IPS-NIHi11 (cell line): ENCODE results near the gene SEPTIN6.

Source experiments
- DNase-seq: peaks from one replicate; pipeline ENCODE4 v3.0.0; 2012; ENCODE audit warnings: mixed read lengths, low spot score

Gene SEPTIN6

GRCh38 chrX:119693040-119693995 is at the start of gene SEPTIN6:
Gene SEPTIN6, minus strand, starts transcription at chrX:119693168. Its CDS starts 63 bp downstream, at chrX:119693105.
- peak; percentile 68 for DNase-seq

DNA sequence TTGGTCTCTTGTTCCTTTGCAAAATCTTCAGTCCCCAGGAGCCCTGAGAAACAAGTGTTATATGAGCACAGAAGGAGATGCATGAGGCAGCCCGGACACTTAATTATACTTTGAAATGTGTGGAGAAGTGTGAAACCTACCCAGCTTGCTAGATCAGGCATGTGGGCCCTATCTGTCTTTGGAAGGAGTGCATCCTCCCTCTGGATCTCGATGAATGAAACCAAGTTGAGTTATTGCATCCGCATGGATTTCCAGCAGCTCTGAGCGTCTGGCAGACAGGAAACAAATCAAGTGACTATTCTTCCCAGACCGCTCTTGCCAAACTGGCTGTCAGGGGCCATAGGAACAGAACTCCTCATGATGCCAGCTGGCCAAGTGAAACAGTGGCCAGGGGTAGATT is 45.8 kb upstream of the SEPTIN6 start:
- no peak for DNase-seq

DNA sequence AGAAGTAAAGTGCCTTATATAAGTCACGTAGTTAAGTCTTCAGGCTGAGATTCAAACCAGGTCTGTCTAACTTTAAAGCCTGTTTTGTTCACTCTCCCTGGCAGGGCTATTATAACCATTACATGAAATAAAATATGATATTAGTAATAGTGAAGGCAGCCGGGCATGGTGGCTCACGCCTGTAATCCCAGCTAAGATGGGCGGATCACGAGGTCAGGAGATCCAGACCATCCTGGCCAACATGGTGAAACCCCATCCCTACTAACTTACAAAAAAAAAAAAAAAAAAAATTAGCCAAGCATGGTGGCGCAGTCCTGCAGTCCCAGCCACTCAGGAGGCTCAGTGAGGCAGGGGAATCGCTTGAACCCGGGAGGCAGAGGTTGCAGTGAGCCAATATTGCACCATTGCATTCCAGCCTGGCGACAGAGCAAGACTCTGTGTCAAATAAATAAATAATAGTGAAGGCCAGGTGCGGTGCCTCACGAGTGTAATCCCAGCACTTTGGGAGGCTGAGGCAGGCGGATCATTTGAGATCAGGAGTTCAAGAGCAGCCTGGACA is 43.3 kb upstream of the SEPTIN6 start:
- no peak for DNase-seq

DNA sequence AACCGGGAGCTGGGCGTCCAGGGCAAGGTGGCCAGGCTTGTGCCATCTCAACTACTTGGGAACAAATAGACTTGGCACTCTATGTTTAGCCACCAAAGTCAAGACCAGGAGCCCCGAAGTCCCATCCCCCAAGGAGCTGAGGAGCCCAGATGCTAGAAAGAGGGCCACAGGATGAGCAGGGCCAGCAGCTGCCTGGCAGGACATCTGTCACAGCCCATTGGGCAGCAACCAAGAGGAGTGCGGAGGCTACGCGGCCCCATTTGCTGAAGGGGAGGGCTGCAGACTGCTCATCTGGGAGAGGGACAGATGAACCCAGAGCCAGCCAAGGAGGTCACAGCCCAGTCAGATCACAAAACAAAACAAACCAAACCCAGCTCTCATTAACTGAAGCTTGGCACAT is 42.5 kb upstream of the SEPTIN6 start:
- DNase-seq, result no peak

- no peak for DNase-seq
Observed at GRCh38 chrX:119734897-119735339, 42.0 kb upstream of the SEPTIN6 start.

GRCh38 chrX:119729408-119730201 is 36.6 kb upstream of the SEPTIN6 start:
- peak; percentile 40 for DNase-seq

GRCh38 chrX:119728487-119728886 is 35.5 kb upstream of the SEPTIN6 start:
- no peak for DNase-seq

- DNase-seq, result no peak
Observed at GRCh38 chrX:119726900-119727555, 34.1 kb upstream of the SEPTIN6 start.

DNA sequence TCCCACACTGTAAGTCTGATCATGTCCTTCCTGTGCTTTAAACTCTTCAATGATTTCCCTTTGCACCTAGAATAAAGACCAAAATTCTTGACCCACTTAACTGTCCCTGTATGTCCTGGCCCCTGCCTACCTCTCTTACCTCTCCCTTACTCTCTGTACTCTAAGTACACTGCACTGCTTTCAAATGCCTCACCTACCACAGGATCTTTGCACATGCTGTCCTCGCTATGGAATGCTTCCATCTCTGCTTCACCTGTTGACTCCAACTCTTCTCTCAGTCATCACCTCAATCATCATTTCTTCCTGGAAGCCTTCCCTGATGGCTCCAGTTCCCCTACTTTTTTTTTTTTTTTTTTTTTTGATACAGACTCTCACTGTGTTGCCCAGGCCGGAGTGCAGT is 29.0 kb upstream of the SEPTIN6 start:
- DNase-seq, result no peak

DNA sequence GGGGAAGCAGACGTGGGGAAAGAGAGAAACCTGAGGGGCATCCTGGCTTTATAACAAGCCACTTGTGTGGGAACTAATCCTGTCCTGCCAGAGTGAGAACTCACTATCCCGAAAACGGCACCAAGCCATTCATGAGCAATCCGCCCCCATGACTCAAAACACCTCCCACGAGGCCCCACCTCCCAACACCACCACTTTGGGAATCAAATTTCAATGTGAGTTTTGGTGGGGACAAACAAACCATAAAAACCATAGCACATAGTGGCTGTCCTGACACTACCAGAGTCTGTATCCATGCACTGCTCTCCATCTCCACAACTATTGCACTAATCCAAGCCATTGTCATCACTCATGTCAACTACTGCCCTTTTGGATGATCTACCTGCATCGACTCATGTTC is 28.5 kb upstream of the SEPTIN6 start:
- DNase-seq, result no peak

DNA sequence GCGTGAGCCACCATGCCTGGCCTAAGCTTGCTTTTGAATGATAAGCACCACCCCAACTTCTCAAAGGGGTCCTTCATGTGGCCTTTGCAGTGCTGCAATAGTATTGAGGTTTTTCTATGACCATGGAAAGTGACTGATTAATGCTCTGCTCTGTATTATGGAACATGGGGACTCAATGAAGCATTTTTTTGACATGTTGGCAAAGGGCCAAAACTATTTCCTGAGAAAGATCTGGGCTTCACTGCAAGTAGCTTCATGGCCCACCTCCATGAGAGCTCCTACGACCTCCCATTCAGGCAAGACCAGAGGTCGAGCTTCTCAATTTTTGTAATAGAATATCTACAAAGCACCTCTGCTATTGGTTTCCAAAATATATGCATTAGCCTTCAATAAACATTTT is 16.7 kb upstream of the SEPTIN6 start:
- no peak for DNase-seq

DNA sequence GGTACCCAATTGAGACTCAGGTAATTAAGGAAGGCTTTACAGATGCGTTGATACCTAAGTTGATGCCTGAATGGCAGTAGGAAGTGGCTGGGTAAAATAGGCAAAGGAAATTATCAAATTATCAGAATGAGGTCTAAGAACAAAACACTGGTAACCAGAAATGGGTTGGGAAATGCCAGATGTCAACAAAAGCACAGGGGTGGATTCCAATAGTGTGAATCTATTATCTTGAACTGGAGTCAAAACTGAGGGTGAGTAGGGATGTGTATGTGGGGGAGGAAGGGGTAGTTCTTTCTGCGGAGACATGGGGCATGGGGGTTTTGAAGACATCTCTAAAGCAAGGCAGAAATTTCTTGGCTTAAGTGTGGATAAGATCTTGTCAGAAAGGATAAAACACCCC is 16.0 kb upstream of the SEPTIN6 start:
- DNase-seq, result no peak

GRCh38 chrX:119706616-119707015 is 13.6 kb upstream of the SEPTIN6 start:
- DNase-seq, result no peak

DNA sequence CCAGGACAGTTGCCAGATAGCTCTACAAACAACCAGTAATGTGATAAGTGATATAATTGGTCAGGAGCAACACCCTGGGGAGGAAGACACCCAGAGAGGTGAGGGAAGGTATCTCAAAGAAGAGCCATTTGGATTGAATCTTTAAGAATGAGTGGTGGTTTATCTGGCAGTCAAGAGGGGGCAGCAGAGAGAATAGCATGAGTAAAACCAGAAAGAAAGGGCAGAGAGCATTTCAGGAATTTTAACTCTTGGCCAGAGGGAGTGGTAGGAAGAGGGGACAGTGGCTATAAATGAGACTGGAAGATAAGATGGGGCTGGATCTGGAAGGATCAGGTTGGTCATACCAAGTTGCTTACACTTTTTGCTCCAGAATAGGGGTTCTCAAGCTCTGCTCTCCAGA is 5.9 kb upstream of the SEPTIN6 start:
- peak; percentile 55 for DNase-seq

DNA sequence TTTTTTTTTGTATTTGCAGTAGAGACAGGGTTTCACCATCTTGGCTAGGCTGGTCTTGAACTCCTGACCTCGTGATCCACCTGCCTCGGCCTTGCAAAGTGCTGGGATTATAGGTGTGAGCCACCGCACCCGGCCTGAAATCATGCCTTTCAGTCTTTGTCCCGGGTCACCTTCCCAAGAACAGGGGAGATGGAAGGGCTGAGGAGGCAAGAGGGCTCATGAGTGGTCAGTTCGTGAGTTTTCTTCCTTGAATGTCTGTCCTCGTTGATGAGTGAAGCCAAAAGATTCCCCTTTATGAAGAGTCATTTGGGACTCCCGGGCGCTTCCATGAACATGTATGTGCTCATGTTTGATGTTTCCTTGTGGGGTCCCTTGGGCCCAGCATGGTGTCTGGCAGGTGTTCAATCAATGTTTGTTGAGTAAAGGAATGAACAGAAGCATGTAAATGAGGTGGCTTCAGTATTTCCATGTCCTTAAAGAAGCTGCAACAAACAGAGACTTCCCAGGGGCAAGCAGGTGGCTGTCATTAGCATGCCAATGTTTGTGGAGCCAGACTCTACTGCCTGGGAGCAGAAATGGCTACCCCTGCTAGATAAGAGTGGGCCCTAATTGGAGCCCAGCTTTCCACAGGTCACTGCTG is 3.4 kb upstream of the SEPTIN6 start:
- DNase-seq, result no peak

GRCh38 chrX:119695535-119696050 is 2.6 kb upstream of the SEPTIN6 start:
- no peak for DNase-seq

DNA sequence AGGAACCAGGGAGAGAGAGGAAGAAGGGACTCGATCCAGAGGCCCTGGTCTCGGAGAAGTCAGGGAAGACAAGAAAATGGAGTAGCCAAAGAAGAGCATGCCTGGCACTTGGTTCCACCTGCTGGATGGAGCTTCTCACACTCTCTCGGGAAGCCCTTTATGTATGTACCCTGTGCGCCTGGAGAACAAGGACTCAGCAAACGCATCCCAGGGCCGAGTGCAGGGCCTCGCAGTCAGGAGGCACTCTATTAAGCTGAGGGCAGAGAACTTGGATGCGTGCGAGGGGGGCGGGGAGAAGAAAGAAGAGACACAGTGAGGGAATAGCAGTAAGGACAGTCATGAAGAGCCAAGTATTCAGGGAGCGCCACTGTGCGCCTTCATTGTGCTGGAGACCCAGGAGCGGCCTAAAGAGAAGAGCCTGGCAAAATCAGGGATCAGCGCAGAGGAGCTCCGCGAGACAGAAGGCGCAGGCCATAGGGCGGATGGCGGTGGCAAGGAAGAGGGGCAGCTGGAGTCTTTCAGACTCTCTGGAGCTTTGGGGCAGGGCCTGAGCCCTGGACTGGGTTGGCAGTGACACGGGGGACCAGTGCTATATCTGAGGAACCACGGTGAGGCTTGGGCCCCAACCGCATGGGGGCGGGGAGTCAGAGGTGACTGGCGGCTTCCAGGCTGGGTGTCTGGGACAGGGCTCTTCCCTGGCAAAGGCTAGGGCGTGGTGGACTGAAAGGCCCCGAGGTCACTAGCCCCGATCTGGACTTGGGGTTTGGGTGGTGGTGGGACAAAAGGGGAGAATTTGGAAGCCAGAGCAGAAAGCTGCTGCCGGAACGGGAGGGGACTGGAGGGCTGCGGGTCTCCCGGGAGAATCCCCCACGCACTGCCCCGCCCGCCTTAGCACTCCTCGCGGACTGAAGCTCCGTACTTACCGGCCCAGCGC is 1.9 kb upstream of the SEPTIN6 start:
- no peak for DNase-seq

- DNase-seq, result peak; percentile 26
Observed at GRCh38 chrX:119693996-119694451, 1.1 kb upstream of the SEPTIN6 start.

GRCh38 chrX:119692191-119693039 is 553 bp downstream of the SEPTIN6 start:
- DNase-seq, result peak; percentile 42
